ENCODE results near the gene REV1.

GRCh38 chr2:99406137-99406536 lies 83.7 kb downstream of the REV1 start:
- TF ChIP-seq, protein P1, sequence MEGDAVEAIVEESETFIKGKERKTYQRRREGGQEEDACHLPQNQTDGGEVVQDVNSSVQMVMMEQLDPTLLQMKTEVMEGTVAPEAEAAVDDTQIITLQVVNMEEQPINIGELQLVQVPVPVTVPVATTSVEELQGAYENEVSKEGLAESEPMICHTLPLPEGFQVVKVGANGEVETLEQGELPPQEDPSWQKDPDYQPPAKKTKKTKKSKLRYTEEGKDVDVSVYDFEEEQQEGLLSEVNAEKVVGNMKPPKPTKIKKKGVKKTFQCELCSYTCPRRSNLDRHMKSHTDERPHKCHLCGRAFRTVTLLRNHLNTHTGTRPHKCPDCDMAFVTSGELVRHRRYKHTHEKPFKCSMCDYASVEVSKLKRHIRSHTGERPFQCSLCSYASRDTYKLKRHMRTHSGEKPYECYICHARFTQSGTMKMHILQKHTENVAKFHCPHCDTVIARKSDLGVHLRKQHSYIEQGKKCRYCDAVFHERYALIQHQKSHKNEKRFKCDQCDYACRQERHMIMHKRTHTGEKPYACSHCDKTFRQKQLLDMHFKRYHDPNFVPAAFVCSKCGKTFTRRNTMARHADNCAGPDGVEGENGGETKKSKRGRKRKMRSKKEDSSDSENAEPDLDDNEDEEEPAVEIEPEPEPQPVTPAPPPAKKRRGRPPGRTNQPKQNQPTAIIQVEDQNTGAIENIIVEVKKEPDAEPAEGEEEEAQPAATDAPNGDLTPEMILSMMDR (IDR thresholded peaks at IDR 0.05) = no peak
- no peak for TF ChIP-seq POLR2A (IDR thresholded peaks at IDR 0.05)
